Adrenal gland (tissue), 5 donors: ENCODE data around the gene PIGN.
A peak's percentile ranks its signal among the peaks of the same experiment; 100 is the strongest.

Experiments used
- POLR2A ChIP-seq, 2 donors: fragments of 450-650 bp; IDR thresholded peaks; one replicate each; pipeline ENCODE4 v1.6.1; 2017; ENCODE audit warnings: antibody characterized with exemption in 2 of 2, mild to moderate bottlenecking in 2 of 2, moderate library complexity in 1 of 2
- TF ChIP-seq, protein P1 (sequence below), 6 experiments: fragments of 450-650 bp in 4 of 6; fragments of 200-600 bp in 2 of 6; sonication (generic) in 1 of 6; IDR thresholded peaks; 1 replicate in 5 of 6; 2 replicates in 1 of 6; pipeline versions ENCODE4 v1.5.1 to v1.8.0; 2016 to 2021; ENCODE audit warnings: antibody characterized with exemption in 6 of 6, mild to moderate bottlenecking in 2 of 6, moderate library complexity in 1 of 6
- donor health status: DM: no; HTN: no; CAD: no.

- TF ChIP-seq, protein P1, sequence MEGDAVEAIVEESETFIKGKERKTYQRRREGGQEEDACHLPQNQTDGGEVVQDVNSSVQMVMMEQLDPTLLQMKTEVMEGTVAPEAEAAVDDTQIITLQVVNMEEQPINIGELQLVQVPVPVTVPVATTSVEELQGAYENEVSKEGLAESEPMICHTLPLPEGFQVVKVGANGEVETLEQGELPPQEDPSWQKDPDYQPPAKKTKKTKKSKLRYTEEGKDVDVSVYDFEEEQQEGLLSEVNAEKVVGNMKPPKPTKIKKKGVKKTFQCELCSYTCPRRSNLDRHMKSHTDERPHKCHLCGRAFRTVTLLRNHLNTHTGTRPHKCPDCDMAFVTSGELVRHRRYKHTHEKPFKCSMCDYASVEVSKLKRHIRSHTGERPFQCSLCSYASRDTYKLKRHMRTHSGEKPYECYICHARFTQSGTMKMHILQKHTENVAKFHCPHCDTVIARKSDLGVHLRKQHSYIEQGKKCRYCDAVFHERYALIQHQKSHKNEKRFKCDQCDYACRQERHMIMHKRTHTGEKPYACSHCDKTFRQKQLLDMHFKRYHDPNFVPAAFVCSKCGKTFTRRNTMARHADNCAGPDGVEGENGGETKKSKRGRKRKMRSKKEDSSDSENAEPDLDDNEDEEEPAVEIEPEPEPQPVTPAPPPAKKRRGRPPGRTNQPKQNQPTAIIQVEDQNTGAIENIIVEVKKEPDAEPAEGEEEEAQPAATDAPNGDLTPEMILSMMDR (IDR thresholded peaks at IDR 0.05) = peak; percentile 30 to 99 (median 95)
- no peak for TF ChIP-seq POLR2A (IDR thresholded peaks at IDR 0.05)
Observed at GRCh38 chr18:62183578-62184195, 3.2 kb downstream of the PIGN start.
